AG10803 (cell line): ENCODE measurements around the gene VAX1.

ENCODE experiments used
- DNase-seq: peaks from one replicate; pipeline ENCODE4 v3.0.0; 2010; ENCODE audit warnings: low read depth
- H3K4me3 ChIP-seq: 2 replicates; pipeline ENCODE4 v1.5.1; 2011; ENCODE audit warnings: mild to moderate bottlenecking, low read length, control low read depth
- TF ChIP-seq, protein P1 (sequence below): conservative IDR thresholded peaks from 2 replicates; pipeline ENCODE4 v1.5.1; 2011; ENCODE audit warnings: mild to moderate bottlenecking, low read length, control low read depth, inconsistent platforms

The VAX1 gene

DNA sequence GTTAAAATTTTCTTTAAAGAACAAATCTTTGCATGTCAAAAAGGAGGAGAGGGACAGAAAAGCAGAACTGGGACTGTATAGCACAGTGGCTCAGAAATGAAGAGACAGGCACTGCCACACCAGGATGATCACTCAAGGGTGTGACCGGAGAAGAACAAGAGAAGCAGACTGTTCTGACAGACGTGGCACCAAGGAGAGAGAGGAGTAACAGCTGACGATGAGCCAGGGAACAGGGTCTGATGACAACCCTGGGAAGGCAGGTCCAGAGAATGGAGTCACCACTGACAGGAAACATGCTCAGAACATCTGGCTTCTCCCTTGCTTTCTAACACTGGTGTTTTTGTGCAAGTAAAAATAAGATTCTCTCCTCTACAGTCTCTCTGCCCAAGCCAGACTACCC lies 14.6 kb upstream of the VAX1 start:
- DNase-seq, result no peak
- TF ChIP-seq, protein P1, sequence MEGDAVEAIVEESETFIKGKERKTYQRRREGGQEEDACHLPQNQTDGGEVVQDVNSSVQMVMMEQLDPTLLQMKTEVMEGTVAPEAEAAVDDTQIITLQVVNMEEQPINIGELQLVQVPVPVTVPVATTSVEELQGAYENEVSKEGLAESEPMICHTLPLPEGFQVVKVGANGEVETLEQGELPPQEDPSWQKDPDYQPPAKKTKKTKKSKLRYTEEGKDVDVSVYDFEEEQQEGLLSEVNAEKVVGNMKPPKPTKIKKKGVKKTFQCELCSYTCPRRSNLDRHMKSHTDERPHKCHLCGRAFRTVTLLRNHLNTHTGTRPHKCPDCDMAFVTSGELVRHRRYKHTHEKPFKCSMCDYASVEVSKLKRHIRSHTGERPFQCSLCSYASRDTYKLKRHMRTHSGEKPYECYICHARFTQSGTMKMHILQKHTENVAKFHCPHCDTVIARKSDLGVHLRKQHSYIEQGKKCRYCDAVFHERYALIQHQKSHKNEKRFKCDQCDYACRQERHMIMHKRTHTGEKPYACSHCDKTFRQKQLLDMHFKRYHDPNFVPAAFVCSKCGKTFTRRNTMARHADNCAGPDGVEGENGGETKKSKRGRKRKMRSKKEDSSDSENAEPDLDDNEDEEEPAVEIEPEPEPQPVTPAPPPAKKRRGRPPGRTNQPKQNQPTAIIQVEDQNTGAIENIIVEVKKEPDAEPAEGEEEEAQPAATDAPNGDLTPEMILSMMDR, result no peak

DNA sequence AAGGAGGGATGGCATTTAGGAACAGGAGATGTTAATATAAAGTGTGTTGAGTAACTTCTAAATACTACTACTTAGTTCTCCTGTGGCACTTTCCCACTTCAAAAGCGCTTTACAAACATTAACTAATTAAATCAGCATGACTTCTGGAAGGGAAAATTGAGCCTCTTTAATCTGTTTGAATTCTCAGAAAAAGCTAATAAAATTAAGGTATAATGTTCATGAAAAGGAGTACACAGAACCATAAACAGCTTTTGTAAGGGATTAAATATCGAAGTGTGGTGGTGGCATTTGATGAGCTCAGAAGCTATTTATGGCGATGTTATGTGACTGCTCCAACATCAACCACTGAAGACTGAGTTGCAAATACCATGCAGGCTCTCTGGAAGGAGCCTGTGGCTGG lies 10.2 kb upstream of the VAX1 start:
- TF ChIP-seq, protein P1, result no peak
- no peak overlapping the region for H3K4me3 ChIP-seq
- DNase-seq, result no peak

More for the DNA sequence above, 14.6 kb upstream of the VAX1 start:
- no peak overlapping the region for H3K4me3 ChIP-seq

DNA sequence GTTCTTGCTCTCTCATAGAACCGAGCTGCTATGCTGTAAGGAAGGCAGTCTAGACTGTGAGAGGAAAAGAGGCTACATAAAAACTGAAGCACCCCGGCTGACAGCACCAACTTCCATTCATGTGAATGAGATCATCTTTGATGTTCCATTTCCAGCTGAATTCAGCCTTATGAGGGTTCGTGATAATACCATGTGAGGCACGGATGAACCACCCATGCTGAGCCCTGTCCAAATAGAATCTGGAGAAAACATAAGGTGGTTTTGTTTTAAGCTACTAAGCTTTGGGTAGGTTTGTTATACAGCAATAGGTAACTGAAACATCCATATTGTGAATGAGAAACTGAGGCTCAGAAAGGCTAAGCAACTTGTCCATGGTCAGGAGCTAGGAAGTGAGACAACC lies 6.9 kb upstream of the VAX1 start:
- TF ChIP-seq, protein P1, result no peak
- no peak overlapping the region for H3K4me3 ChIP-seq
- no peak for DNase-seq

DNA sequence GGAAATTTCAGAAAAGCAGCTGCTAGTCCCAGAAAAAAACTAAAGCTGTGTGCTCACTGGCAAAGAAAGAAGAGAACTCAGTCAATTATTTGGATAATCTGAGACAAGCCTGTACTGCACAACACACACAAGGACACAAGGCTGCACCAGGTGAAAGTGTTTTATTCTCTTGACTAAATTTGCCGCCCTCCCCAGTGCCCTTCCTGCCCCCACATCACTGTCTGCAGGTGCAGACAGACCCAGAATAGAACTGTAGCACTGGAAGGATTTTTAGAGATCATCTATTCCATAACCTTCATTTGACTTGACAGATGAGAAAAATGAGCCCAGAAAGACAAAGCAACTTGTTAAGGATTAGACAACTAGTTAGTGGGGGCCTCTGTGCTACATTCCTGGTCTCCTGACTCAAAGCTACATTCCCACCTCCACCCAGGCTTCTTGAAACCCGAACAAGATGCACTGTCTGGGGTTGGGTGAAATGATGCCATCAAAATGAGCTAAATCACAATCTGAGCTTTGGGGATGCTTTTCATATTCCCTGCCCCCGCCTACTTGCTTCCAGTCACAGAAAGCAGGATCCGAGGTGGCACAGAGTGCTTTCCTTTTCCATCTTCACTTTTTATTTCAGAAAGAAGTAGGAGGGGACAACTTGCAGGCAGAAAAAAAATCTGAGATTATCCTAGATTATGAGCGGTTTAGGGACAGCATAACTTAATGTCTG lies 5.2 kb upstream of the VAX1 start:
- no peak overlapping the region for H3K4me3 ChIP-seq
- TF ChIP-seq, protein P1, result no peak
- no peak for DNase-seq

DNA sequence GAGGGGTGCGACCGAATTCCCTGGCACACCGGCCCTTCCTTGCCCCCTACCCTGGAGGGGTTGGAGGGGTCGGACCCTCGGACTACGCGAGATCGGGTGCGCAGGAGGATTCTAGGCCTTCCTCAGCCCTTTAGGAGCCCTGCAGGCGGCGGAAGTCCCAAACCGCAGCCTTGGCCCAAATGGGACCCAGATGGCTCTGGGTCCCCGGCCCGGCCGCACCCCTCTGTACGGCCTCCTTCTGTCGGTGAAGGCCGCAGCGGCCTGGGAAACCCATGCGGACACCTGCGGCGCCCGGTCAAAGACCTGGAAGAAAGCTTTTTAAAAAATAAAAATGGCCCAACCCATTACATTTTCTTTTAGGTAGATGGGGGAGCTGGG lies 2.4 kb upstream of the VAX1 start:
- H3K4me3 ChIP-seq, result no peak overlapping the region
- TF ChIP-seq, protein P1, result no peak
- DNase-seq, result no peak

DNA sequence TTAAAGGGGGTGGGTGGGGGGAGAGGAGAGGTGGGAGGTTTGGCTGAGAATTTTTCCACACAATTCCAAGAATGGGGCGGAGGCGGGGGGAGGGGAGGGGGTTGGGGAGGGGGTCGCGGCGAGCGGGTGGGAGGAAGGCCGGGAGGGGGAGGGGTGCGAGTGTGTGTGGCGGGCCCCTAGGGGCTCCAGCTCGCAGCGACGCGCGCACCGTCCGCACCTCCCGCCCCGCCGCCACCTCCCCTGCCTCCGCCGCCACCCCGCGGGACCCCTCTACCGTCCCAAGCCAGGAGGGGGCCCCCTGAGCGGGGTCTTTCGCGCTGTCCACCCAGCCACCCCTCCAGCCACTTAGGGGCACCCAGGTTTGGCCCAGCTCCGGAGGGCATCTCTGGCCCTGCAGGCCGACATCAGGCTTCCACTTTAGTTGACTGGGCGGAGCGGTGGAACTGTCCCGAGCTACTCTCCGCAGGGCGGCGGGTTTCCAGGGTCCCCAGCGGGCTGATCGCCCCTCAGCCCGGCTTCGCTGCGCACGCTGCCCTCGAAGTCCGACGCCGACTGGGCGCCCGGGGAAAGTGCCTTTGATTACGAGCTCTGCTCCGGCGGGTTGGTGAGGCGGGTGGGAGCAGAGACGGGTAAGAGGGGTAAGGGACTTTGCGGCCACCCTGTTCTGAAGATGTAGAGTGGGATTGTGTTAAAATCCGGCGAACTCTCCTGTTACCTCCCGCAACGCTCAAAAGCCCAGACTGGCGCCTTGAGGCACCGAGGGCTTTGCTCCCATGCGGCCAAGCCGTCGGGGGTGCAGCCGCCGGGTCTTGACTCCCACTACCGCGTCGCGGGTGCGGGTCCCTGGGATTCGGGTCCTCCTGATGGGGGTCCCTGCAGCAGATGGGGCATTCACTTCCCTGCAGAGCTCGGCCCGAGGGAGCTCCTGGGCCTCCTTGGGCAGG lies 1.8 kb upstream of the VAX1 start:
- TF ChIP-seq, protein P1, result no peak
- no peak overlapping the region for H3K4me3 ChIP-seq
- no peak for DNase-seq
